ENCODE measurements around the gene BMERB1.

DNA sequence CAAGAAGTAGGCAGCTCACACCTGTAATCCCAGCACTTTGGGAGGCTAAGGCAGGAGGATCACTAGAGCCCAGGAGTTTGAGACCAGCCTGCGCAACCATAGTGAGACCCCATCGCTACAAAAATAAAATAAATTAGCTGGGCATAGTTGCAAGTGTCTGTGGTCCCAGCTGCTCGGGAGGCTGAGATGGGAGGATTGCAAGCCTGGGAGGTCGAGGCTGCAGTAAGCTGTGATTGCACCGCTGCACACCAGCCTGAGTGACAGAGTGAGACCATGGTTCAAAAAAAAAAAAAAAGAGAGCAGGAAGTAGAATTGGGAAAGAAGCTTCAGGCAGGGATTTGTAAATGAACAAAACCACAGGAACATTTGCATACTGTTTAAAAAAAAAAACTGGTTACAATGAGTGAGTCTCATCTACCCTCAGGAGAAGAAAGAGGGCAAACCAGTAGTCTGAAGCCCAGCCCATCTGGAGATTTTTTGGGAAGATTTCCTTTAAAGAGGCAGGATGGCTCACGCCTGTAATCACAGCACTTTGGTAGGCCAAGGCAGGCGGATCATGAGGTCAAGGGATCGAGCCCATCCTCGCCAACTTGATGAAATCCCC, 30.9 kb upstream of the BMERB1 start:
- TF ChIP-seq POLR2A (IDR thresholded peaks at IDR 0.05; ENCODE audit: low read depth), result no peak
- TF ChIP-seq, protein P1, sequence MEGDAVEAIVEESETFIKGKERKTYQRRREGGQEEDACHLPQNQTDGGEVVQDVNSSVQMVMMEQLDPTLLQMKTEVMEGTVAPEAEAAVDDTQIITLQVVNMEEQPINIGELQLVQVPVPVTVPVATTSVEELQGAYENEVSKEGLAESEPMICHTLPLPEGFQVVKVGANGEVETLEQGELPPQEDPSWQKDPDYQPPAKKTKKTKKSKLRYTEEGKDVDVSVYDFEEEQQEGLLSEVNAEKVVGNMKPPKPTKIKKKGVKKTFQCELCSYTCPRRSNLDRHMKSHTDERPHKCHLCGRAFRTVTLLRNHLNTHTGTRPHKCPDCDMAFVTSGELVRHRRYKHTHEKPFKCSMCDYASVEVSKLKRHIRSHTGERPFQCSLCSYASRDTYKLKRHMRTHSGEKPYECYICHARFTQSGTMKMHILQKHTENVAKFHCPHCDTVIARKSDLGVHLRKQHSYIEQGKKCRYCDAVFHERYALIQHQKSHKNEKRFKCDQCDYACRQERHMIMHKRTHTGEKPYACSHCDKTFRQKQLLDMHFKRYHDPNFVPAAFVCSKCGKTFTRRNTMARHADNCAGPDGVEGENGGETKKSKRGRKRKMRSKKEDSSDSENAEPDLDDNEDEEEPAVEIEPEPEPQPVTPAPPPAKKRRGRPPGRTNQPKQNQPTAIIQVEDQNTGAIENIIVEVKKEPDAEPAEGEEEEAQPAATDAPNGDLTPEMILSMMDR (IDR thresholded peaks at IDR 0.05), result no peak
- TF ChIP-seq POLR2AphosphoS5 (IDR thresholded peaks at IDR 0.05), result no peak
- no peak for TF ChIP-seq EP300 (IDR thresholded peaks at IDR 0.05)
